ENCODE measurements around the gene INSR. TPM values are rescaled to one million over a fixed set of nuclear protein-coding genes. Genes with fewer than 3 reads are reported as not detected.

The INSR gene
- total RNA-seq, 1 experiment from 2014 or later, result 0.11 TPM

GRCh38 chr19:7101498-7102253 is 192.5 kb downstream of the INSR start:
- DNase-seq (ENCODE audit: low read depth), result no peak

GRCh38 chr19:7099597-7099921 is 194.7 kb downstream of the INSR start:
- DNase-seq (ENCODE audit: low read depth), result no peak

GRCh38 chr19:7098701-7099596 is 195.3 kb downstream of the INSR start:
- peak; percentile 86 for DNase-seq (ENCODE audit: low read depth)

- no peak for DNase-seq (ENCODE audit: low read depth)
Observed at GRCh38 chr19:7098096-7098495, 196.1 kb downstream of the INSR start.

- DNase-seq (ENCODE audit: low read depth), result peak; percentile 15
Observed at GRCh38 chr19:7088999-7089398, 205.2 kb downstream of the INSR start.

GRCh38 chr19:7083076-7083956 is 210.9 kb downstream of the INSR start:
- DNase-seq (ENCODE audit: low read depth), result peak; percentile 21

- no peak for DNase-seq (ENCODE audit: low read depth)
Observed at GRCh38 chr19:7078008-7078407, 216.2 kb downstream of the INSR start.

- DNase-seq (ENCODE audit: low read depth), result no peak
Observed at GRCh38 chr19:7076151-7076550, 218.1 kb downstream of the INSR start.

- no peak for DNase-seq (ENCODE audit: low read depth)
Observed at GRCh38 chr19:7074705-7075282, 219.4 kb downstream of the INSR start.

- DNase-seq (ENCODE audit: low read depth), result no peak
Observed at GRCh38 chr19:7072541-7072940, 221.7 kb downstream of the INSR start.

GRCh38 chr19:7069904-7070226 is 224.3 kb downstream of the INSR start:
- no peak for DNase-seq (ENCODE audit: low read depth)

GRCh38 chr19:7069042-7069903 is 224.9 kb downstream of the INSR start, which contains the start of gene ZNF557:
Gene ZNF557 (plus strand): TSS chr19:7069703. CDS start chr19:7075075, 5,372 bp downstream.
- DNase-seq (ENCODE audit: low read depth), result peak; percentile 89

- no peak for DNase-seq (ENCODE audit: low read depth)
Observed at GRCh38 chr19:7068599-7068998, 225.6 kb downstream of the INSR start.

- DNase-seq (ENCODE audit: low read depth), result no peak
Observed at GRCh38 chr19:7067716-7068115, 226.5 kb downstream of the INSR start.

GRCh38 chr19:7067122-7067521 is 227.1 kb downstream of the INSR start:
- peak; percentile 39 for DNase-seq (ENCODE audit: low read depth)

- no peak for DNase-seq (ENCODE audit: low read depth)
Observed at GRCh38 chr19:7063764-7064418, 230.3 kb downstream of the INSR start.

- no peak for DNase-seq (ENCODE audit: low read depth)
Observed at GRCh38 chr19:7063339-7063738, 230.9 kb downstream of the INSR start.
